CMK (cell line): Measurements from ENCODE around the gene FN3K.
A peak's percentile ranks its signal among the peaks of the same experiment; 100 is the strongest.
"Not testable (repeated sequence)": the region's sequence is repeated elsewhere in the genome, so short reads cannot be mapped to it uniquely, and the experiment has no call there.

ENCODE experiments used
- DNase-seq: peaks from one replicate; pipeline ENCODE4 v3.0.0-alpha.2; 2010; ENCODE audit warnings: low read depth

FN3K gene

GRCh38 chr17:82775001-82775823, 39.8 kb downstream of the FN3K start:
- DNase-seq, result no peak

GRCh38 chr17:82776454-82776853, 41.0 kb downstream of the FN3K start:
- no peak for DNase-seq

GRCh38 chr17:82777778-82778375, 42.5 kb downstream of the FN3K start:
- DNase-seq, result not testable (repeated sequence)

- no peak for DNase-seq
Measured at GRCh38 chr17:82779541-82779940, 44.1 kb downstream of the FN3K start.

GRCh38 chr17:82780195-82780594, 44.8 kb downstream of the FN3K start:
- no peak for DNase-seq

GRCh38 chr17:82780971-82781893, 45.8 kb downstream of the FN3K start:
- DNase-seq, result no peak

- peak; percentile 43 for DNase-seq
Measured at GRCh38 chr17:82781894-82782274, 46.5 kb downstream of the FN3K start.

GRCh38 chr17:82782657-82783207, 47.3 kb downstream of the FN3K start:
- DNase-seq, result peak; percentile 91

GRCh38 chr17:82783498-82783897, 48.1 kb downstream of the FN3K start:
- no peak for DNase-seq

- not testable (repeated sequence) for DNase-seq
Measured at GRCh38 chr17:82785581-82785980, 50.2 kb downstream of the FN3K start.

GRCh38 chr17:82786427-82786826, 51.0 kb downstream of the FN3K start:
- DNase-seq, result no peak

- DNase-seq, result no peak
Measured at GRCh38 chr17:82787081-82787848, 51.9 kb downstream of the FN3K start.

- no peak for DNase-seq
Measured at GRCh38 chr17:82788206-82789001, 53.0 kb downstream of the FN3K start.

GRCh38 chr17:82789051-82789592, 53.7 kb downstream of the FN3K start:
- DNase-seq, result no peak

- no peak for DNase-seq
Measured at GRCh38 chr17:82789806-82790205, 54.4 kb downstream of the FN3K start.

GRCh38 chr17:82790391-82790790, 55.0 kb downstream of the FN3K start:
- no peak for DNase-seq

- DNase-seq, result no peak
Measured at GRCh38 chr17:82791532-82791931, 56.1 kb downstream of the FN3K start.

- no peak for DNase-seq
Measured at GRCh38 chr17:82793974-82794630, 58.7 kb downstream of the FN3K start.

- no peak for DNase-seq
Measured at GRCh38 chr17:82794781-82795482, 59.5 kb downstream of the FN3K start.
